Choroid plexus epithelial cell (primary cell): ENCODE data around the gene GPR158.

Source experiments
- DNase-seq: peaks from one replicate; pipeline ENCODE4 v3.0.0-alpha.2; 2010; ENCODE audit warnings: low read depth
- H3K4me3 ChIP-seq: 2 replicates; pipeline ENCODE4 v1.5.1; 2011; ENCODE audit warnings: low read depth, mild to moderate bottlenecking, control low read depth, low read length, moderate library complexity
- TF ChIP-seq, protein P1 (sequence below): conservative IDR thresholded peaks from 2 replicates; pipeline ENCODE4 v1.5.1; 2011; ENCODE audit warnings: low read depth, mild to moderate bottlenecking, control low read depth, inconsistent platforms, low read length, moderate library complexity

Gene GPR158

GRCh38 chr10:25206693-25207414 lies 32.1 kb downstream of the GPR158 start:
- DNase-seq = no peak
- TF ChIP-seq, protein P1, sequence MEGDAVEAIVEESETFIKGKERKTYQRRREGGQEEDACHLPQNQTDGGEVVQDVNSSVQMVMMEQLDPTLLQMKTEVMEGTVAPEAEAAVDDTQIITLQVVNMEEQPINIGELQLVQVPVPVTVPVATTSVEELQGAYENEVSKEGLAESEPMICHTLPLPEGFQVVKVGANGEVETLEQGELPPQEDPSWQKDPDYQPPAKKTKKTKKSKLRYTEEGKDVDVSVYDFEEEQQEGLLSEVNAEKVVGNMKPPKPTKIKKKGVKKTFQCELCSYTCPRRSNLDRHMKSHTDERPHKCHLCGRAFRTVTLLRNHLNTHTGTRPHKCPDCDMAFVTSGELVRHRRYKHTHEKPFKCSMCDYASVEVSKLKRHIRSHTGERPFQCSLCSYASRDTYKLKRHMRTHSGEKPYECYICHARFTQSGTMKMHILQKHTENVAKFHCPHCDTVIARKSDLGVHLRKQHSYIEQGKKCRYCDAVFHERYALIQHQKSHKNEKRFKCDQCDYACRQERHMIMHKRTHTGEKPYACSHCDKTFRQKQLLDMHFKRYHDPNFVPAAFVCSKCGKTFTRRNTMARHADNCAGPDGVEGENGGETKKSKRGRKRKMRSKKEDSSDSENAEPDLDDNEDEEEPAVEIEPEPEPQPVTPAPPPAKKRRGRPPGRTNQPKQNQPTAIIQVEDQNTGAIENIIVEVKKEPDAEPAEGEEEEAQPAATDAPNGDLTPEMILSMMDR = no peak

GRCh38 chr10:25209618-25210017 lies 34.8 kb downstream of the GPR158 start:
- DNase-seq = no peak
- H3K4me3 ChIP-seq = no peak overlapping the region
- TF ChIP-seq, protein P1 = no peak

More at GRCh38 chr10:25206693-25207414, 32.1 kb downstream of the GPR158 start:
- no peak overlapping the region for H3K4me3 ChIP-seq

- DNase-seq = no peak
- TF ChIP-seq, protein P1 = no peak
- no peak overlapping the region for H3K4me3 ChIP-seq
Observed at GRCh38 chr10:25210265-25210664, 35.5 kb downstream of the GPR158 start.

- TF ChIP-seq, protein P1 = no peak
- DNase-seq = no peak
- no peak overlapping the region for H3K4me3 ChIP-seq
Observed at GRCh38 chr10:25220156-25220555, 45.4 kb downstream of the GPR158 start.

DNA sequence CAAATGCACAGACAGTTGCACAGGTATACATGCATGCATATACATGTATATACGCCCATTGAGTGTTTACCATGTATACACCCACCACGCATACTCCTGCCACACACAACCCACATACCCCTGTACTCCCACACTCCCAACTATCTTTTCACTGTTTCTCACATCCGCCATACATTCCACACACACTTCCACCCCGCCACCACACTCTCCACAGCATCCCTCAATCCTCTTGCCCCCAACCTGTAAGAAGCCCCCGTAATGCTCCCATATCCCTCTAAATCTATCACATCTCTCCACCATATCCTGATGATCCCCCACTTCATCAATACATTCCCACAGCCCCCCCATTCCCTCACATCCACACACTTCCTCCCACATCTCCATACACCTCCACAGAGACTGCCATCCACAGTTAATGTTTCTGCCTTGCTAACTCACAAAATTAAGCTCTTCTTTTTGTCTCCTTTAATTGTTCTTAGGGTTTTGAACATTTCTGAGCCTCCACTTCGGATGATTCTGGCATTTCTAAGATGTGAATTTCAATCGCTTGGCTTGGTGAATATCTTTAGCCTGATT lies 47.4 kb downstream of the GPR158 start:
- H3K4me3 ChIP-seq = no peak overlapping the region
- no peak for DNase-seq
- TF ChIP-seq, protein P1 = no peak

DNA sequence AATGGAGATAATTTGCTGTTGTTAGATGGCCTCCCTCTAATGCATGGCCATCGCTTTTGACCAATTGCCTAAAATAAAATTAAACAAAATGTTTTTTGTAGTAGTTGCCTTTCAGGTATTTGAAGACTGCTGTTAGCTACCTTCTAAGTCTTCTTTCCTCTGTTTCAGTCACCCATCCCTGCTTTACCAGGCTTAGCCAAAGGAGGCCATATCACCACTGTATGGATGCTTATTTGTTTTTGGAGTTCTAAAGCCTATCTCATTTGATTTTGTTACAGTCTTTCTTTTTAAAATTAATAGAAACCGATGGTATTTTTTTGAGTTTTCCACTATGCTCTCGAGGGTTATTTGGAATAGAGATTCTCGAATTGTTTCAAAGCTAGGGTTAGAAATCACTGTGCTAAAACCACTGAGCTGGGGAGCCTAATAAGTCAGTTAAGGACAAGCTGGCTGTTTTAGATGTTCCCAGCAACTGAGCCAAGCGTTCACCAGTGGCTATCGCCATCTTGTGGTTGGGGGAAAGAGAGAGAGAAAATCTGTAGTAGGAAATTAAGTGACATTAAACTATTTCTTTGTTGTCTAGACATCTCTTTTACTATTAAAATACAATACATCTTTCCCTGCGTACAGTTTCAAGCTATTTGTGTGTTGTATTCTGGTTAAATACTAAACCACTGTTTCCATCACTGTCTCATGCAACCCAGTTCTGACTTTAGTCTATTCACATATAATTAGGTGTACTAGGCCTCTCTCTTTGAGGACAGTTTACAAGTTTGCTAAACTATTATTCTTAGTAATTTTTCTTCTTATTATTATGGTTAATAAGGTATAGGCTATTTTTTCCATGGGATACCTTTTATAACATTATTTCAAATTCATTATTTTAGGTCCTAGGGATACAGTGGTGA lies 52.2 kb downstream of the GPR158 start:
- TF ChIP-seq, protein P1 = peak; percentile 89
- peak; percentile 74 for DNase-seq
- H3K4me3 ChIP-seq = no peak overlapping the region
